ENCODE results near the gene CAPN3.

DNA sequence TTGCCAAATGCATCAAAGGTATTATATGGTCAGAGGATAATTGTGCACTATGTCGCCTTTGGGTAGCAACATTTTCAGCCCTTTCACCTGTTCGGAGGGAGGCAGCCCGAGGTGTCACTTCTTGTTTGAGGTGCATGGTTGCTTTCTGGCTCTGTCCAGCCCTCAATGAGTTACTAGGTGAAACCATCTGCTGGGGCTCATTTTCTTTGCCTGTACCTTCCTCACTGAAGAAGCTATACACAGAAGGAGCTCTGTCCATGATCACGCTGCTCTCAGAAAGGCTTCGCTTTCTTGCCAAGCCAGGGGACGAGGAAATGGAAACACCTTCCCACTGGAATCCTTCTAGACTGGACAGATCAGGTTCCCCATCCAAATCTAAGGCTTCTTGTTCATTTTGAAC is 89.0 kb downstream of the CAPN3 start:
- TF ChIP-seq, protein P1, sequence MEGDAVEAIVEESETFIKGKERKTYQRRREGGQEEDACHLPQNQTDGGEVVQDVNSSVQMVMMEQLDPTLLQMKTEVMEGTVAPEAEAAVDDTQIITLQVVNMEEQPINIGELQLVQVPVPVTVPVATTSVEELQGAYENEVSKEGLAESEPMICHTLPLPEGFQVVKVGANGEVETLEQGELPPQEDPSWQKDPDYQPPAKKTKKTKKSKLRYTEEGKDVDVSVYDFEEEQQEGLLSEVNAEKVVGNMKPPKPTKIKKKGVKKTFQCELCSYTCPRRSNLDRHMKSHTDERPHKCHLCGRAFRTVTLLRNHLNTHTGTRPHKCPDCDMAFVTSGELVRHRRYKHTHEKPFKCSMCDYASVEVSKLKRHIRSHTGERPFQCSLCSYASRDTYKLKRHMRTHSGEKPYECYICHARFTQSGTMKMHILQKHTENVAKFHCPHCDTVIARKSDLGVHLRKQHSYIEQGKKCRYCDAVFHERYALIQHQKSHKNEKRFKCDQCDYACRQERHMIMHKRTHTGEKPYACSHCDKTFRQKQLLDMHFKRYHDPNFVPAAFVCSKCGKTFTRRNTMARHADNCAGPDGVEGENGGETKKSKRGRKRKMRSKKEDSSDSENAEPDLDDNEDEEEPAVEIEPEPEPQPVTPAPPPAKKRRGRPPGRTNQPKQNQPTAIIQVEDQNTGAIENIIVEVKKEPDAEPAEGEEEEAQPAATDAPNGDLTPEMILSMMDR (IDR thresholded peaks at IDR 0.05): no peak
- TF ChIP-seq POLR2A (IDR thresholded peaks at IDR 0.05): no peak

Measured in esophagus squamous epithelium (tissue), 4 donors.